Muscle of leg (tissue), 11 donors: Measurements from ENCODE around the gene GGA3. TPM values are rescaled to one million over a fixed set of nuclear protein-coding genes. Genes with fewer than 3 reads are reported as not detected.
"Not testable (repeated sequence)": the region's sequence is repeated elsewhere in the genome, so short reads cannot be mapped to it uniquely, and the experiment has no call there.

Experiments
- DNase-seq: peaks from one replicate; pipeline ENCODE4 v3.0.0; 2013
- H3K27ac ChIP-seq: one replicate; pipeline ENCODE4 v1.5.1; 2013; ENCODE audit warnings: mild to moderate bottlenecking, low read length, control low read depth
- H3K27me3 ChIP-seq: one replicate; pipeline ENCODE4 v1.6.1; 2013; ENCODE audit warnings: low read length; ENCODE audit not compliant: control insufficient read depth, insufficient read depth
- H3K36me3 ChIP-seq: one replicate; pipeline ENCODE4 v1.6.1; 2013; ENCODE audit warnings: low read length; ENCODE audit not compliant: control insufficient read depth, insufficient read depth
- H3K4me1 ChIP-seq: one replicate; pipeline ENCODE4 v1.6.1; 2013; ENCODE audit warnings: low read length; ENCODE audit not compliant: control insufficient read depth, insufficient read depth
- H3K4me3 ChIP-seq: one replicate; pipeline ENCODE4 v1.5.1; 2013; ENCODE audit warnings: low read length, control low read depth
- H3K9me3 ChIP-seq: replicated peaks from 2 replicates; pipeline ENCODE4 v1.6.1; 2013; ENCODE audit warnings: low read depth, low read length; ENCODE audit not compliant: control insufficient read depth
- WGBS: methylation state at CpG from one replicate; pipeline ENCODE4 v1.1.5; 2013; ENCODE audit warnings: missing lambda C conversion rate; ENCODE audit not compliant: insufficient coverage; 5-methylcytosine and 5-hydroxymethylcytosine counted together
- polyA plus RNA-seq, 8 donors: library from polyadenylated mRNA; unstranded; fragments of 120-200 nt; gene quantifications; one replicate each; pipeline versions ENCODE4 v1.2.1 to v1.2.3, GENCODE V29; 2013; ENCODE audit warnings: inconsistent platforms in 1 of 8, low replicate concordance in 1 of 8; ENCODE audit not compliant: insufficient read length in 8 of 8, insufficient read depth in 1 of 8
- total RNA-seq: library from RNA; stranded (reverse); fragments of 120-200 nt; gene quantifications from one replicate; pipeline ENCODE4 v1.2.4, GENCODE V29; 2013

Gene GGA3
- total and polyA plus RNA-seq, 9 donors = 13.3 to 35.9 (median 29.7) TPM

DNA sequence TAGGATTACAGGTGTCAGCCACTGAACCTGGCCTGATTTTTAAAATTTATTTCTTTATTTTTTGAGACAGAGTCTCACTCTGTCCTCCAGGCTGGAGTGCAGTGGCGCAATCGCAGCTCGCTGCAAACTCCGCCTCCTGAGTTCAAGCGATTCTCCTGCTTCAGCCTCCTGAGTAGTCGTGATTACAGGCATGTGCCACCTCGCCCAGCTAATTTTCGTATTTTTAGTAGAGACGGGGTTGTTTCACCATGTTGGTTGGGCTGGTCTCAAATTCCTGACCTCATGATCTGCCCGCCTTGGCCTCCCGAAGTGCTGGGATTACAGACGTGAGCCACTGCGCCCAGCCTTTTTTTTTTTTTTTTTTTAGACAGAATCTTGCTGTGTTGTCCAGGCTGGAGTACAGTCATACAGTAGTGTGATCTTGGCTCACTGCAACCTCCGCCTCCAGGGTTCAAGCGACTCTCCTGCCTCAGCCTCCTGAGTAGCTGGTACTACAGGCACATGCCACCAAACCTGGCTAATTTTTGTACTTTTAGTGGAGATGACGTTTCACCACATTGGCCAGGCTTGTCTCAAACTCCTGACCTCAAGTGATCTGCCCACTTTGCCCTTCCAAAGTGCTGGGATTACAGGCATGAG lies 31.5 kb upstream of the GGA3 start:
- H3K27me3 ChIP-seq, H3K27ac ChIP-seq, H3K9me3 ChIP-seq, H3K4me1 ChIP-seq, DNase-seq, H3K4me3 ChIP-seq, H3K36me3 ChIP-seq: not testable (repeated sequence)
- WGBS = 69% methylated on average over 8 of the region's 16 CpGs

GRCh38 chr17:75289832-75290337 lies 28.5 kb upstream of the GGA3 start:
- DNase-seq = peak; percentile 71

DNA sequence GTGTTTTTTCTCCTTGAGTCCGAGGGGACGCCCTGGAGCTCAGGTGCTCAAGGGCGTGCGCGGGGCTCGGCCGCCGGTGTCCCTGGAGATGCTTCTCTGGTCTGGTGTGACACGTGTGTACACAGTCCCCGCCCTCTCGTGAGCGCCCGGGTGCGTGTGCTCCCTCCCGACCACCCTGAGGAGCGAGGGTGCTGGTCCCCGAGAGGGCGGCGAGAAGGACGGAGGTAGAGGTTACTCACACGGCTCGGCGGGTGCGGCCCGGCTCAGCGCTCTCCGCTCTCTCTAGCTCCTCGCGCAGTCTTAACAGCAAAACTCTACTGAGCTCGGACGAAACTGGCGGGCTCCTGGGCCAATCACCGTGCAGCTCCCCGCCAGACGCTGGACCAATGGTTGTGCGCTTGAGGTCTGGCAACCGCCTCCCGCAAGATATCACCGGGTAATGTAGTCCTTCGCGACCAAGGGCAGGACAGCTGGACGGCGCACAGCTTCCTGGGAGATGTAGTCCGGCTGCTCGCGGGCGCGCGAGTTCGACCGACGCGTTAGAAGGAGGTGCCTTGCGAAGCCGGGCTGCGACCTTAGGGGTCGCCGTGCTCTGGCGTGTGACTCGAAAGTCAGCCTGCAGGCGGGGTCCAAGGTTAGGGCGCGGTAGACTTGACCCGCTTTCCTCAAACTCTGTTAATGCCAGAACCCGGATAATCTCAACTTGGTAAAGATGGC lies 27.9 kb upstream of the GGA3 start, which contains the start of gene SLC25A19:
Gene SLC25A19, minus strand, starts transcription at position 319 of the 717 bp plus-strand sequence. CDS start 2,669 bp downstream, outside the sequence.
- no peaks in the 10 kb centered on the region for H3K27me3 ChIP-seq
- peak; percentile 100 for DNase-seq
- peak within 1 kb of the TSS; percentile 97 for H3K27ac ChIP-seq
- under 1% methylated on average over 61 of the region's 65 CpGs for WGBS
- H3K4me1 ChIP-seq = peaks cover 7% of the 10 kb centered on the region
- no peaks in the 10 kb centered on the region for H3K9me3 ChIP-seq
- peak within 1 kb of the TSS; percentile 94 for H3K4me3 ChIP-seq
- H3K36me3 ChIP-seq = peaks cover 10% of the 10 kb centered on the region

More at GRCh38 chr17:75289832-75290337, 28.5 kb upstream of the GGA3 start:
- Histone ChIP-seq H3K27ac (peak overlapping the region; percentile 97), H3K27me3 (no peaks in the 10 kb centered on the region), H3K36me3 (peaks cover 10% of the 10 kb centered on the region), H3K9me3 (no peaks in the 10 kb centered on the region), H3K4me3 (peak overlapping the region; percentile 94), H3K4me1 (peaks cover 7% of the 10 kb centered on the region)
- WGBS = 2% methylated on average over 9 of the region's 26 CpGs

- Histone ChIP-seq H3K4me1 (peaks cover 7% of the 10 kb centered on the region), H3K36me3 (peaks cover 10% of the 10 kb centered on the region), H3K9me3 (no peaks in the 10 kb centered on the region), H3K4me3 (peak overlapping the region; percentile 94), H3K27me3 (no peaks in the 10 kb centered on the region), H3K27ac (peak overlapping the region; percentile 60)
- DNase-seq = no peak
- WGBS = 0% methylated on average over 12 of the region's 14 CpGs
Measured at GRCh38 chr17:75288770-75289114, 27.3 kb upstream of the GGA3 start.

- Histone ChIP-seq H3K4me3 (peak overlapping the region; percentile 94), H3K27ac (no peak overlapping the region), H3K36me3 (peaks cover 13% of the 10 kb centered on the region), H3K4me1 (peaks cover 7% of the 10 kb centered on the region), H3K9me3 (no peaks in the 10 kb centered on the region), H3K27me3 (no peaks in the 10 kb centered on the region)
- WGBS = no CpG with 5 or more reads among the region's 2 CpGs
- DNase-seq = no peak
Measured at GRCh38 chr17:75288359-75288758, 27.0 kb upstream of the GGA3 start.

- Histone ChIP-seq H3K9me3 (no peaks in the 10 kb centered on the region), H3K27ac (no peak overlapping the region), H3K36me3 (peaks cover 19% of the 10 kb centered on the region), H3K4me1 (peaks cover 7% of the 10 kb centered on the region), H3K4me3 (no peak overlapping the region), H3K27me3 (no peaks in the 10 kb centered on the region)
- WGBS = 85% methylated on average over 4 of the region's 9 CpGs
- no peak for DNase-seq
Measured at GRCh38 chr17:75287221-75287620, 25.8 kb upstream of the GGA3 start.

GRCh38 chr17:75285123-75285522 lies 23.7 kb upstream of the GGA3 start:
- no peak for DNase-seq
- Histone ChIP-seq H3K4me3 (no peak overlapping the region), H3K4me1 (peaks cover 7% of the 10 kb centered on the region), H3K27ac (no peak overlapping the region), H3K27me3 (no peaks in the 10 kb centered on the region), H3K9me3 (no peaks in the 10 kb centered on the region), H3K36me3 (peaks cover 33% of the 10 kb centered on the region)
- WGBS = 74% methylated on average over 5 of the region's 6 CpGs

DNA sequence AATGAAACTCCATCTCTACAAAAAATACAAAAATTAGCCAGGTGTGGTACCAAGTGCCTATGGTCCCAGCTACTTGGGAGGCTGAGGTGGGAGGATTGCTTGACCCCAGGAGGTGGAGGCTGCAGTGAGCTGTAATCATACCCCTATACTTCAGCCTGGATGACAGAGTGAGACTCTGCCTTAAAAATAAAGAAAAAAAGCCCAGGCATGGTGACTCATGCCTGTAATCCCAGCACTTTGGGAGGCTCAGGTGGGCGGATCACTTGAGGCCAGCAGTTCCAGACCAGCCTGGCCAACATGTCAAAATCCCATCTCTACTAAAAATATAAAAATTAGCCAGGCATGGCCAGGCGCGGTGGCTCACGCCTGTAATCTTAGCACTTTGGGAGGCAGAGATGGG lies 18.8 kb upstream of the GGA3 start:
- Histone ChIP-seq H3K36me3 (peaks cover 32% of the 10 kb centered on the region), H3K4me1 (peaks cover 12% of the 10 kb centered on the region)
- H3K27ac ChIP-seq, DNase-seq, H3K9me3 ChIP-seq, H3K4me3 ChIP-seq, H3K27me3 ChIP-seq: not testable (repeated sequence)
- no CpG with 5 or more reads among the region's 4 CpGs for WGBS

DNA sequence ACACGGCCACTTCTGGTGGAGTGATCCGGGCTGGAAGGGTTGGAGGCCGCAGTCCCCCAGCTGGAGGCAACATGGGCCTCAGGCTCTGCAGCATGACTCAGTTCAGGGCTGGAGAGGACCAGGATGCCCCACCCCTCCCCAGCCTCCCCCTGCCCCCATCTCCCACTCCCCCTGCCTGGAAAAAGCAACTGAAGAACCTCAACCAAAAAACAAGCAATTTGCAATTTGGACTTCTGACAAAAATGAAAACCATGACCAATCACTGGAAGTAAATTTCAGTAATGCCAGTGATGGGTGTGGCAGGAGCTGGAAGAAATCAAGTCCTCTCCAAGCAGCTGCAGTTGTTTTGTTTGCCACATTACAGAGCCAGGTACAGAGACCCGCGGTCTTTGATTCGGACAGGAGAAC lies 16.3 kb upstream of the GGA3 start:
- H3K4me1 ChIP-seq = peaks cover 17% of the 10 kb centered on the region
- no peaks in the 10 kb centered on the region for H3K27me3 ChIP-seq
- peaks cover 31% of the 10 kb centered on the region for H3K36me3 ChIP-seq
- WGBS = 94% methylated on average over 3 of the region's 6 CpGs
- peak overlapping the region; percentile 55 for H3K27ac ChIP-seq
- H3K9me3 ChIP-seq = no peaks in the 10 kb centered on the region
- no peak for DNase-seq
- H3K4me3 ChIP-seq = no peak overlapping the region

DNA sequence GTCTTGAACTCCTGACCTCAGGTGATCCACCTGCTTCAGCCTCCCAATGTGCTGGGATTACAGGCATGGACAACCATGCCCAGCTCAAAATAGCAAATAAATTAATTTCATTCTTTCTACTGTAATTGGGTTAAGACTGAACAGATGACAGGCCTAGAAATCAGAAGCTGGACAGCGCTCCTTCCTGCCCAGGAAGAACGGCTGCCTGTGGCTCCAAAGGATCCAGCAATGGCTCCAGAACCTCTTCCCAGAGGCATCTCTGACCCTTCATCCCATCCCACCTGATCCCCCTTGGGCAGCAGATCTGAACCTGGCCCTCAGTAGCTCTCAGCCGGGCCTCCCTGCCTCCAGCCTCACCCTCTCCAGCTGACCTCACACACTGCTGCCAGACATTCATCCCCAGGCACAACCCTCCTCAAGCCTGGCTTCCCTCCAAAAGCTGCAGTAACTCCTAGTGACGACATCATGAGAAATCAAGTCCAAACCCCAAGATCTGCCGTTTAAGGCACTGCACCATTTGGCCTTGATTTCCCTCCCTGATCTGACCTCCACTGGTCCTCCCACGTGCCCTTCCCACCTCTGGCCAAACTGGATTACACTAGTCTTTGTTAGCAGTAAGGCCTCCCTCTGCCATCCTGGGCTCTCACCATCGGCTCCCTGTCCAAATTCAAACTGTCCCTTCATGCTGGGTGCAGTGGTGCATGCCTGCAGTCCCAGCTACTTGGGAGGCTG lies 12.7 kb upstream of the GGA3 start:
- no peak overlapping the region for H3K4me3 ChIP-seq
- H3K9me3 ChIP-seq = no peaks in the 10 kb centered on the region
- WGBS = 57% methylated on average over 5 of the region's 7 CpGs
- no peak for DNase-seq
- peaks cover 19% of the 10 kb centered on the region for H3K36me3 ChIP-seq
- H3K4me1 ChIP-seq = peaks cover 38% of the 10 kb centered on the region
- no peak overlapping the region for H3K27ac ChIP-seq
- no peaks in the 10 kb centered on the region for H3K27me3 ChIP-seq
